OCI-M2 (cell line): ENCODE data around the gene STAT5B.
"Not testable (repeated sequence)": the region's sequence is repeated elsewhere in the genome, so short reads cannot be mapped to it uniquely, and the experiment has no call there.

Experiments
- DNase-seq: peaks from one replicate; lab custom pipeline; 2025; ENCODE audit not compliant: unreplicated experiment; lab: John Stamatoyannopoulos, UW

Gene STAT5B

DNA sequence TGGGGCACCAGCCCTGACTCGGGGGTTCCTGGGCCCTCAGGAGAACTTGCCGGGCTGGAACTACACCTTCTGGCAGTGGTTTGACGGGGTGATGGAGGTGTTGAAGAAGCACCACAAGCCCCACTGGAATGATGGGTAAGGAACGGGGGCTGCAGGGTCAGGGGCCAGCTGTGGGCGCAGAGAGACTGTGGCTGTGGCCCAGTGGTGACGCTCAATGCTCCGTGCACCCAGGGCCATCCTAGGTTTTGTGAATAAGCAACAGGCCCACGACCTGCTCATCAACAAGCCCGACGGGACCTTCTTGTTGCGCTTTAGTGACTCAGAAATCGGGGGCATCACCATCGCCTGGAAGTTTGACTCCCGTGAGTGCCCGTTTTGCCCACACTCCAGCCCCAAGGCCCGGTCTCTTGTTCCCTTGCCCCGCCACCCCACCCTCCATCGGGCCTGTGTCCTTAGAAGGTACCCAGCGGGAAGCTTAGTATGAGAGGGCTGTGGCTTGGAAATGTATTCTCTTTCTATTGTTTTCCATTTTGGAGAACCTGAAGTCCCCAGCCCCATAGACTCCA, 31.3 kb upstream of the STAT5B start:
- no peak for DNase-seq

DNA sequence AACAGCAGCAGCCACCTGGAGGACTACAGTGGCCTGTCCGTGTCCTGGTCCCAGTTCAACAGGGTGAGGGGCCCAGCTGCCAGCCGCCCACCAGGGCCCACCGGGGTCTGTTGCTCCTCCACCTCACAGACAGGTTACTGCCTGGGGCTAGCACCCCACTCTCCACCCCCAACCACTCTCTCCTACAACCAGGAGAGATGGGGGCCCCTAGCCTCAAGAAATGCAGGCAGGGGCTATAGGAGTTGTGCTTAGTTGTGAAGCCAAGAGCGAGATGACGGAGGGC, 30.1 kb upstream of the STAT5B start:
- no peak for DNase-seq

DNA sequence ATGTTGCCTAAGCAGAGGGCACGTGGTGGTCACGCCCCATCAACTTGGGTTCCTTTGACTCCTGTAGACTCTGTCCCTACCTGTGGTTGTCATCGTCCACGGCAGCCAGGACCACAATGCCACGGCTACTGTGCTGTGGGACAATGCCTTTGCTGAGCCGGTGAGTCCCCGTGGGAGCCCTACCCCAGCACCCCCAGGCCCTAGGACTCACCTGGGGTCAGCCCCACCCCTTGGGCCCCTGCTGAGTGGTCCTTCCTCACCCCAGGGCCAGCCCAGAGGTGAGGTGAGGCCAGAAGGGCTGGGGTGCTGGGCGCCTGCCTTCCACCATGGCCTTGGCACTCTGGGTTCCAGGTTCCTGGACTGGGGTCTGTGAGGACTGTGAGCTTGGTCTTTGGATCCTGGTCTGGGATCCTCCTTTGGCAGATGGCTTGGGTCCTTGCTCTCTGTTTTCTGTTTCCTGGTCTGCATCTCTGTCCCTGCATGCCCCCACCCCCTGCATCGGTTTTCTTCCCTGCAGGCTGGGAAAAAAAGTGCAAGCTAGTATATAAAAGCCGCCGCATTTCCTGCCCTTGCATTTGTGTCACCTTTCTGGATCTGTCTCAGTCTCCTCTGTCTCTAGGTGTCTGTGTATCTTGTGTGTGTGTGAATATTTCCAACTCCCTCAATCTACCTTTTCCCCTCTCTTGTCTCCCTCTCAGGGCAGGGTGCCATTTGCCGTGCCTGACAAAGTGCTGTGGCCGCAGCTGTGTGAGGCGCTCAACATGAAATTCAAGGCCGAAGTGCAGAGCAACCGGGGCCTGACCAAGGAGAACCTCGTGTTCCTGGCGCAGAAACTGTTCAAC, 29.6 kb upstream of the STAT5B start:
- DNase-seq, result no peak

DNA sequence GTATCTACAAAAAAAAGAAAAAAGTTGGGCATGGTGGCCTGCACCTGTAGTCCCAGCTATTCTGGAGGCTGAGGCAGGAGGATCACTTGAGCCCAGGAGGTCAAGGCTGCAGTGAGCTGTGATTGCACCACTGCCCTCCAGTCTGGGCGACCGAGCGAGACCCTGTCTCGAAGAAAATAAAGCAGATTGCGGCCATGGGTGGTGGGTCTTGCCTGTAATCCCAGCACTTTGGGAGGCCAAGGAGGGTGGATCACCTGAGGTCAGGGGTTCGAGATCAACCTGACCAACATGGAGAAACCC, 28.8 kb upstream of the STAT5B start:
- DNase-seq, result not testable (repeated sequence)

DNA sequence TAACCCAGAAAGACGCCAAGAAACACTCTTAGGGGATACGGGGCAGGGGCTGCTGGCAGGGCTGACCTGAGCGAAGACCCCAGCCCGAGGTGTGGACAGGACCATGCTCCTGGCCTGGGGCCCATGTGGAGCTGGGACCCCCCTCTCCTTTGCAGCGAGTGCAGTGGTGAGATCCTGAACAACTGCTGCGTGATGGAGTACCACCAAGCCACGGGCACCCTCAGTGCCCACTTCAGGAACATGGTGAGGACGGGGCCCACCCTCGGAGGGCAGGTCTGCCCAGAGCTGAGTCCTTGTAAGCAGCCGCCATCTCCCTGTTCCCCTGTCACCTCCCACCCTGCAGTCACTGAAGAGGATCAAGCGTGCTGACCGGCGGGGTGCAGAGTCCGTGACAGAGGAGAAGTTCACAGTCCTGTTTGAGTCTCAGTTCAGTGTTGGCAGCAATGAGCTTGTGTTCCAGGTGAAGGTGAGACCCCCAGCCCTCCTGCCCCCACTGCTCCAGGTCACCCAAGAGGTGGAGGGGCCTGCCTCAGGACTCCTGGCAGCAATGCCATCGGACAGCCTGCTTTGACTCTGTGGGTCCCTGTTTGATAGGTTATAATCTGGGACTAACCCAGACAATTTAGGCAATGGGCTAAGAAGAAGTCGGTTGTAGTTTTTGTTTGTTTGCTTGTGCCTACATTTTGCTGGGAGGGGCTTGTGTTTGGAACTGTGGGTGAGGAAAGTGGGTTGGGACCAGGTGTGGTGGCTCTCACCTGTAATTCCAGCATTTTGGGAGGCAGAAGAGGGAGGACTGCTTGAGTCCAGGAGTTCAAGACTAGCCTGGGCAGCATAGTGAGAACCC, 28.2 kb upstream of the STAT5B start:
- DNase-seq, result no peak

DNA sequence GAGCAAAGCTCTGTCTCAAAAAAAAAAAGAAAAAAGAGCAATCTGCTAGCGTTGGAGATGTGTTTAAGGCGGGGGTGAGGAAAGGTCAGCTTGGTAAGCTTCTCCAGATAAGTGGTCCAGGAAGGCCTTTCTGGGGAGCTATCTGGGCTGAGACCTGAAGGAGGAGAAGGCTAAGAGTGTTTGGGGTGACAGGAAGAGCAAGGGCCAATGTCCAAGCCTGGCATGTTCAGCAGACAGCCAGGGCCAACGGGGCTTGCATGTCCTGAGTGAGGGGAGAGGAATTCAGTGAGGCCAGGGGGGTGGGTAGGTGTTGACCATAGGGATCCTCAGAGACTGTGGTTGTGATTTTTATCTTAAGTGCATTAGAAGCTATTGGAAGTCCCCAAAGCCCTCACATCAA, 27.5 kb upstream of the STAT5B start:
- no peak for DNase-seq

DNA sequence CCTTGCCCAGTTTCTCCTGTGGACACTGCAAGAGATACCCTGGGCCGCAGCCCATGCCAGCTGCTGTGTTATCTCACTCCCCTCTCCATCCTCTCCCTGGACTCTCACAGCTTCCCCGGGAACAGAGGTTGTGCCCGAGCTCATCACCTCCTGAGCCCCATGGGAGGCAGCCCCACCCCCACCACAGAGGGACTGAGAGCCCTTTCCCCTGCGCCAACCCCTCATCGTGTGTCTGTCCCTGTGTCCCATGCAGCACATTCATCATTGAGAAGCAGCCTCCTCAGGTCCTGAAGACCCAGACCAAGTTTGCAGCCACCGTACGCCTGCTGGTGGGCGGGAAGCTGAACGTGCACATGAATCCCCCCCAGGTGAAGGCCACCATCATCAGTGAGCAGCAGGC, 24.8 kb upstream of the STAT5B start:
- no peak for DNase-seq

DNA sequence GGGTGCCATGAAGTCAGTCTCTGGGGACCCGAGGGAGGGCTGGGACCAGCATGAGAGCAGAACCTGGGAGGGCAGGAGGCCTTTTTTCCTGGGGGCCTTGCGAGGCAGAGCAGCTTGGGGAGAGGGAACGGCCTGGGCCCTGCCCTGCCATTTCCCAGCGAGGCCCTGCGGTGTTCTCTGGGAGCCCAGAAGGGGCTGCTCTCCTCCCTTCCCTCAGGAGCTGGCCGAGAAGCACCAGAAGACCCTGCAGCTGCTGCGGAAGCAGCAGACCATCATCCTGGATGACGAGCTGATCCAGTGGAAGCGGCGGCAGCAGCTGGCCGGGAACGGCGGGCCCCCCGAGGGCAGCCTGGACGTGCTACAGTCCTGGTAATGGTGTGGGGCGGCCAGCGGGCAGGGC, 23.7 kb upstream of the STAT5B start:
- not testable (repeated sequence) for DNase-seq

DNA sequence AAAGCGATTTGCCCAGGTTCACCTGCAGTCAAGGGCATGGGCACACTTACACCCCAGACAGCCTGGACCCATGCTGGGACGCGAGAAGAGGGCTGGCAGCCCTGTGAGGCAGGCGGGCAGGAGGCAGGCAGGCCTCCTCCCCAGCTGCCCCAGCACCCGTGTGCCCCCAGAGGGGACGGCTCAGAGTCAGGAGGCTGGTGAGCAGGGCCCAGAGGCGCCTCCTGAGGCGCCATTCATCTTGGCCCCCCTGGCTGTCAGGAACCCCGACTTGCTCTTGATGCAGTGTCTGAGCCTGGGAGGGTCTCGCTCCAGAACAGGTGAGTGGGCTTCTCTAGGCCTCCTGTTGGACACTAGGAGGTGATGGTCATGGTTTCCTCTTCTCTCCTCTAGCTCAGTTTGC, 23.2 kb upstream of the STAT5B start:
- not testable (repeated sequence) for DNase-seq

DNA sequence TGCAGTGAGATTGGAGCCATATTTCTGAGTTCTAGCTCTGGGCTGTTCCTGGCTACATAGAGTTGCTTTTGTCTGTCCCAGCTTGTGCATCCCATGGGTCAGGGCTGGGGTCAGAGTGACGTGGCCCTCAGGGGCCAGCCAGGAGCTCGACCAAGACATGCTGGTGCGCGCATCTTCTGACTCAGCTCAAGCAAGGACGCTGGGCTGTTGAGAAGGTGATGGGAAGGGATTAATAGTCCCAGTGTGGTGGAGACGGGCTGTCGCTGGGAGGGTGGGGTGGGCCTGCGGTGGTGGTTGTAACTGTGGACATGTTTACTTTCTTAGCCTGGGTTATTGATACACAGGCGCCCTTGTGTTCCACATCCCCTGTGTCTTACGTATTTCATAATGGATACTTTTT, 21.6 kb upstream of the STAT5B start:
- not testable (repeated sequence) for DNase-seq

DNA sequence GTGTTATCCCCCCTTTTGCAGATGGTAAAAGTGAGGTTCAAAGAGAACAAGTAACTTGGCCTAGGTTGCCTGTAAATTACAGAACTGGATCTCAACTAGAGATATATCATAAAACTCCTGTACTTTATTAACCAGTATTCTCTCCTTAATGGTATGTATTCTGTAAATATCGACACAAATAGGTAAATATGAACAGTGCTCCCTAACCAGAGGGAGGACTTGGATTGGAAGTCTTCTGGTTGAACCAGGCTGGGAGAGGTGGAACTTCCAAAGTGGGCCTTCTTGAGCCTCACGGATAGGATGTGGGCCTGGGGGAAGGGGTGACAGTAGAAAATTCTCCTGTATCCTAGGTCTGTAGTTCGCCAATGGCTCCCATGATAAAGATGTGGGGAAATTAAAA, 19.8 kb upstream of the STAT5B start:
- no peak for DNase-seq

DNA sequence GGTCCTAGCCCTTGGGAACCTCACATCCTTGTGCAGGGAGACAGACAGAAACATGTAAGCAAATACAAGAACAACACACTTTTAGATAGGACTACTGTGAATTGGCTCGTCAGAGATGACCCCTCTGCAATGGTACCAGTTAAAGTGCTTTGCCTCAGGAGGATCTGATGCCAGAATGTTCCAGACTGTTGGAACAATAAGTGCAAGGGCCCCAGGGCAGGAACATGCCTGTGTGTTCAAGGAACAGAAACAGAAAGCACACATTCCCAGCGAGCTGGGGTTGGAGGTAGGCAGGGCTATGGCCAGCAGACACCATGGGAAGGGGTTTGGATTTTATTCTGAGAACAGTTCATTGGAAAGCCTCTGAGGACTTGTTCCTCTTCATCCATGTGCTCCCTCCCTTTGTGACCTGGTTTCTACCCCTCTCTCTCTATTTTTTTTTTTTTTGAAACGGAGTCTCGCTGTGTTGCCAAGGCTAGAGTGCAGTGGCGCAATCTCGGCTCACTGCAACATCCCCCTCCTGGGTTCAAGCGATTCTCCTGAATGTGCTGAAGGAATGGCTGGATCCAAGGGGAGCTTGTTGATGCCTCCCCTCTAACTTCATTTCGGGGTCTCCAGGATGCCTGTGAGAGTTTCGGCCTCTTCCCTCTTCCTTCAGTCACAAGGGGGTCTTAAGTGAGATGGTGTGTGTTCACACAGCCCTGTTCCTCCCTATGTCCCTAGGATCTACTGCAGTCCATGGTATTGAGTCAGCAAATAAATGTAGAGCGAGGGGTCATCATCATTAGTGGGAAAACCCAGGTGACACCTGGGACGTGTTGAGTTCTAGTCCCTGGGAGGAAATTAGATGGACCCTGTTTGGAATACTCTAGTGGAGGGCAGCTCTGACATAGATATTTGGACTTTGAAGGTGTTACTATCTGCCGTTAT, 18.5 kb upstream of the STAT5B start:
- no peak for DNase-seq

DNA sequence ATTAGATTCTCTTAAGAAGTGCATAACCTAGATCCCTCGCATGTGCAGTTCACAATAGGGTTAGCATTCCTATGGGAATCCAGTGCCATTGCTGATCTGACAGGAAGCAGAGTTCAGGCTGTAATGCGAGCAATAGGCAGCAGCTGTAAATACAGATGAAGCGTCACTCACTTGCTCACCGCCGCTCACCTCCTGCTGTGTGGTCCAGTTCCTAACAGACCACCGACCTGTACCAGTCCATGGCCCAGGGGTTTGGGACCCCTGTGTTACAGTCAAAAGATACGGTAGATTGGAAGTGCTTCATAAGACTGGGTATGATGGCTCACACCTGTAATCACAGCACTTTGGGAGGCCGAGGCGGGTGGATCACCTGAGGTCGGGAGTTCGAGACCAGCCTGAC, 14.9 kb upstream of the STAT5B start:
- DNase-seq, result no peak

DNA sequence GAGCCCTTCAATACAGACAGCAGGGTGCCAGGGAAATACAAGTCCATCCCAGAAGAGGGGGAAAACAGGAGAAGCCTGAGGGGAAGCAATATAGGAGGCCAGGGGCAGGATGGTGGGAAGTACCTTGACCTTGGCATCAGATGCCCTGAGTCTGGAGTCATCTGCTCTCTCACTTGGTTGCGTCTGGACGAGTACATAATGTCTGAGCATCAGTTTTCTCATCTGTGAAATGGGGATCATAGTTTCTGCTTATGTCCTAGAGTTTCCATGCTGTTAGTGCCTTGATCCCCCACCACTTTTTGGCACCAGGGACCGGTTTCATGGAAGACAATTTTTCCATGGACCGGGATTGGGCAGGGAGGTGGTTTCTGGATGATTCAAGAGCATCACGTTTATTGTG, 14.4 kb upstream of the STAT5B start:
- DNase-seq, result no peak

DNA sequence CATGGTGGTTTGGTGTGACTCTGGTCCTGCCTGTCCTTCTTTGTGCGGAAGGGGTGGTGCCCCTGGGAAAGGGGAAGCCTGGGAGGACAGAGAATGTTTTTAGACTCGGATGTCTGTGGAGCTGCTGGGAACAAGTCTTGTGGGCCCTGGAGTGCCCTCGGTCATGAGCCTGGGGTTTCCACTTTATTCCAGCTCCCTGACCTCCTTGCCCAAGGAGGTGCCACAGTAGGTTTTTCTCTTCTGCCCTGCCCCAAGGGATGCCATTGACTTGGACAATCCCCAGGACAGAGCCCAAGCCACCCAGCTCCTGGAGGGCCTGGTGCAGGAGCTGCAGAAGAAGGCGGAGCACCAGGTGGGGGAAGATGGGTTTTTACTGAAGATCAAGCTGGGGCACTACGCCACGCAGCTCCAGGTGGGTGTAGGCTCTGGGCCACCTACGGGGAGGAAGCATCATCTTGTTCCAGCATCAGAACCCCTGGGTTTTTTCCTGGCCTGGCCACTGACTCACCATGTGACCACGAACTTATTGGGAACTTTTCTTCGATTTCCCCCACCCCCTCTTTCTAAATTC, 13.5 kb upstream of the STAT5B start:
- DNase-seq, result no peak

DNA sequence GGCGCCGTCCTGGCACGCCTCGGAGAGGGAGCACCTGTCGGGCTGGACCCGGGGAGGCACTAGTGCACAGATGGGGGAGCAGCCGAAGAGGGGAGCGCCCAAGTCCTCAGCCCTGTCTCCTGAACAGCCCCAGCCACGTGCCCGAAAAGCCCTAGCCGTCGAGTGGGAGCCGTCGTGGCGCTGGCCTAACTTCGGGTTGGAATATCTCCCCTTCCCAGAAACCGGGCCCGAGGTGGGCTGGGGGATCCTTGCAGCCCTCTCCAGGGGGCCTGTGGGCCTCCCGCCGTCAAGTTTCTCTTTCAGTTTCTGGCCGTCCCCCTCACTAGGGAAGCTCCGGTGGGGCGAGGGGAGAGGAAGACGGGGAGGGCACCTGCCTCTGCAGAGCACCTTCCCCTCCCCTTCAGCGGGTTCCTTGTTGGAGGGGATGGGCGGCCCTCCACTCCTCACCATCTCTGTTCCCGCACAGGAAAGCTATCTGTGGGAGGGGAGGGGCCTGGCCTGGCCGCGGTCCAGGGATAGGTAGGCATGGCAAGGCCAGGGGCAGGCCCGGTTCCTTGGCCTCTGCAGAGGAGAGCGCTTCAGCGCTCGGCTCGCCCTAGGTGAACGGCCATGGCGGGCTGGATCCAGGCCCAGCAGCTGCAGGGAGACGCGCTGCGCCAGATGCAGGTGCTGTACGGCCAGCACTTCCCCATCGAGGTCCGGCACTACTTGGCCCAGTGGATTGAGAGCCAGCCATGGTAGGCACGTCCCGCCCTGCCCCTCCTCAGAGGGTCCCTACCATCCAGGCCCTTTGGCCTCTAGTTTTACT, 12.8 kb upstream of the STAT5B start:
- DNase-seq, result no peak

DNA sequence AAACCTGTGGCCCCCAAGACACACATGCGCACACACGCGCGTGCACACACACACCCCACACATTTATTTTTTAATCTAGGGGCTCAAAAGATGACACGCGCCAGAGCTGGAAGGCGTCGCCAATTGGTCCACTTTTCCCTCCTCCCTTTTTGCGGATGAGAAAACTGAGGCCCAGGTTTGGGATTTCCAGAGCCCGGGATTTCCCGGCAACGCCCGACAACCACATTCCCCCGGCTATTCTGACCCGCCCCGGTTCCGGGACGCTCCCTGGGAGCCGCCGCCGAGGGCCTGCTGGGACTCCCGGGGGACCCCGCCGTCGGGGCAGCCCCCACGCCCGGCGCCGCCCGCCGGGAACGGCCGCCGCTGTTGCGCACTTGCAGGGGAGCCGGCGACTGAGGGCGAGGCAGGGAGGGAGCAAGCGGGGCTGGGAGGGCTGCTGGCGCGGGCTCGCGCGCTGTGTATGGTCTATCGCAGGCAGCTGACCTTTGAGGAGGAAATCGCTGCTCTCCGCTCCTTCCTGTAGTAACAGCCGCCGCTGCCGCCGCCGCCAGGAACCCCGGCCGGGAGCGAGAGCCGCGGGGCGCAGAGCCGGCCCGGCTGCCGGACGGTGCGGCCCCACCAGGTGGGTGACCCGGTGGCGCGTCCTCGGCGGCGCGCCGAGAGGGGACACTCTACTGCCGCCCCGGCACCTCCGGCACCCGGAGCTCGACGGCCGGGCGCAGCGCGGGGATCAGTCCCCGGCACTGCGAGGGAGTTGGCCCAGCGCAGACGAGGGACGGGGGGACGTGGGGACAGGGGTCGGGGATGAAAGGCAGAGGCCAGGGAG, 12.0 kb upstream of the STAT5B start, which contains the start of gene STAT5A:
STAT5A (plus strand) TSS at position 522 of the 826 bp plus-strand sequence. CDS start 914 bp downstream, outside the sequence.
- DNase-seq, result no peak

DNA sequence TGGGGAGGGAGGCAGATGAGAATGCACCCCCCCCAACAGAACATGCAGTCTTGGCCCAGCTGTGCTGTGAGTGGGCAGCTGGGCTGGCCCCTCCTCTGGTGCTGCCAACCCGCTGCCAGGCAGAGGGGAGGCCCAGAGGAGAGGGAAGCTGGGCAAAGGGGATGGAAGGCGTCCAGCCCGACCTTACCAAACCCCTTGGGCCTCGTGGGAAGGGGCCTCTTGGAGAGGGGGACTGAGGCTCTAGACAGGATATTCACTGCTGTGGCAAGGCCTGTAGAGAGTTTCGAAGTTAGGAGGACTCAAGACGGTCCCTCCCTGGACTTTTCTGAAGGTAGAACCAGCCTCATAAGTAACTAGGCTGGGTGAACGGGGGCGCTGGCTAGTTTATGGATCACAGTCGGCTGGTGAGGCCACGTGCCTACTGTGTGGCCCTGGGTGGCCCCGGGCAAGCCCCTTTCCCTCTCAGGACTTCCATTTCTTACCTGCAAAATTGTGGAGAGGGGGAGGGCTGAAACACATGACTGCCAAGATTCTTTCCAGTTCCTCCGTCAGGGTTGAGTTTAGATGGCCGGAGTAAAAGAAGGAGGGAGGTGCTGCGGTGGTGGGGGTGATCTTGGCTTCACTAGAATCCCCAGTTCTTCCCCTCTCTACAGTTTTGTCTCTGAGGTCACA, 11.2 kb upstream of the STAT5B start:
- no peak for DNase-seq
